ENCODE data around the gene VDR. TPM values are rescaled to one million over a fixed set of nuclear protein-coding genes. Genes with fewer than 3 reads are reported as not detected.

The VDR gene
- polyA plus RNA-seq, 3 donors = 6.0 to 14.8 (median 12.8) TPM

GRCh38 chr12:47862881-47863280, 41.9 kb downstream of the VDR start:
- H3K79me2 ChIP-seq (ENCODE audit: insufficient read depth, low read length) = no peaks in the 10 kb centered on the region
- no peaks in the 10 kb centered on the region for H3K9me3 ChIP-seq (replicated peaks in 1 of 2; ENCODE audit: control insufficient read depth in 1 of 2, insufficient read depth in 1 of 2, low read length in 2 of 2)
- H3K36me3 ChIP-seq (replicated peaks in 1 of 2; ENCODE audit: control insufficient read depth in 1 of 2, insufficient read depth in 2 of 2, low read length in 2 of 2) = peaks cover 52 to 73% of the 10 kb centered on the region in 2 donors
- intact Hi-C loops (cut with micrococcal nuclease) = no loop called here
- H3K4me1 ChIP-seq (ENCODE audit: control insufficient read depth in 1 of 2, insufficient read depth in 2 of 2, low read length in 2 of 2) = peaks cover 6 to 7% of the 10 kb centered on the region in 2 donors
- Mint-ChIP-seq H3K36me3 (peaks cover 67 to 91% of the 10 kb centered on the region in 2 donors), H3K4me1 (peaks cover 8% of the 10 kb centered on the region), H3K27me3 (ENCODE audit: low read depth in 3 of 3) (peaks cover 0 to 4% (median 3%) of the 10 kb centered on the region in 3 donors), H3K4me3 (no peak overlapping the region), H3K9me3 (peaks cover 0 to 2% (median 0%) of the 10 kb centered on the region in 7 donors), H3K27ac (no peak overlapping the region)
- no peak overlapping the region for H3K27ac ChIP-seq (ENCODE audit: low read depth in 1 of 2, low read length in 2 of 2)
- H4K20me1 ChIP-seq (ENCODE audit: insufficient read depth, low read length) = peaks cover 6% of the 10 kb centered on the region
- WGBS (ENCODE audit: insufficient coverage) = 100% methylated on average over 3 of the region's 7 CpGs
- H3K4me2 ChIP-seq (replicated peaks; ENCODE audit: extremely low read depth, low read length, poor library complexity, severe bottlenecking) = no peak overlapping the region
- no peak overlapping the region for H3K9ac ChIP-seq (ENCODE audit: insufficient read depth, low read length, poor library complexity, severe bottlenecking)
- H3K4me3 ChIP-seq (replicated peaks in 1 of 3; ENCODE audit: low read depth in 2 of 3, low read length in 3 of 3) = no peak overlapping the region
- H2AFZ ChIP-seq (ENCODE audit: insufficient read depth, low read depth, low read length, poor library complexity, severe bottlenecking) = no peak overlapping the region
- H3K27me3 ChIP-seq (ENCODE audit: control insufficient read depth in 2 of 2, insufficient read depth in 2 of 2, low read length in 2 of 2) = no peaks in the 10 kb centered on the region
- no peak for TF ChIP-seq CTCF (IDR thresholded peaks at IDR 0.05)
- no peak for DNase-seq

GRCh38 chr12:47862167-47862750, 42.5 kb downstream of the VDR start:
- no peak overlapping the region for H3K27ac ChIP-seq (ENCODE audit: low read depth in 1 of 2, low read length in 2 of 2)
- no peak overlapping the region for H3K4me3 ChIP-seq (replicated peaks in 1 of 3; ENCODE audit: low read depth in 2 of 3, low read length in 3 of 3)
- Mint-ChIP-seq H3K36me3 (peaks cover 69 to 94% of the 10 kb centered on the region in 2 donors), H3K4me1 (peaks cover 2% of the 10 kb centered on the region), H3K9me3 (peaks cover 0 to 2% (median 0%) of the 10 kb centered on the region in 7 donors), H3K4me3 (no peak overlapping the region), H3K27ac (no peak overlapping the region), H3K27me3 (ENCODE audit: low read depth in 3 of 3) (peaks cover 0 to 3% (median under 1%) of the 10 kb centered on the region in 3 donors)
- H3K79me2 ChIP-seq (ENCODE audit: insufficient read depth, low read length) = no peaks in the 10 kb centered on the region
- no peak overlapping the region for H2AFZ ChIP-seq (ENCODE audit: insufficient read depth, low read depth, low read length, poor library complexity, severe bottlenecking)
- intact Hi-C loops (cut with micrococcal nuclease) = no loop called here
- 80% methylated on average over 3 of the region's 5 CpGs for WGBS (ENCODE audit: insufficient coverage)
- no peaks in the 10 kb centered on the region for H3K9me3 ChIP-seq (replicated peaks in 1 of 2; ENCODE audit: control insufficient read depth in 1 of 2, insufficient read depth in 1 of 2, low read length in 2 of 2)
- DNase-seq = no peak
- peaks cover under 1% of the 10 kb centered on the region in 2 donors for H3K4me1 ChIP-seq (ENCODE audit: control insufficient read depth in 1 of 2, insufficient read depth in 2 of 2, low read length in 2 of 2)
- no peak for TF ChIP-seq CTCF (IDR thresholded peaks at IDR 0.05)
- no peak overlapping the region for H3K4me2 ChIP-seq (replicated peaks; ENCODE audit: extremely low read depth, low read length, poor library complexity, severe bottlenecking)
- peaks cover 56 to 80% of the 10 kb centered on the region in 2 donors for H3K36me3 ChIP-seq (replicated peaks in 1 of 2; ENCODE audit: control insufficient read depth in 1 of 2, insufficient read depth in 2 of 2, low read length in 2 of 2)
- H3K9ac ChIP-seq (ENCODE audit: insufficient read depth, low read length, poor library complexity, severe bottlenecking) = no peak overlapping the region
- H4K20me1 ChIP-seq (ENCODE audit: insufficient read depth, low read length) = no peaks in the 10 kb centered on the region
- no peaks in the 10 kb centered on the region for H3K27me3 ChIP-seq (ENCODE audit: control insufficient read depth in 2 of 2, insufficient read depth in 2 of 2, low read length in 2 of 2)
